Choroid plexus epithelial cell (primary cell): ENCODE data around the gene NUBPL.

Source experiments
- DNase-seq: peaks from one replicate; pipeline ENCODE4 v3.0.0-alpha.2; 2010; ENCODE audit warnings: low read depth
- H3K4me3 ChIP-seq: 2 replicates; pipeline ENCODE4 v1.5.1; 2011; ENCODE audit warnings: low read depth, mild to moderate bottlenecking, control low read depth, low read length, moderate library complexity
- CTCF ChIP-seq: conservative IDR thresholded peaks from 2 replicates; pipeline ENCODE4 v1.5.1; 2011; ENCODE audit warnings: low read depth, mild to moderate bottlenecking, control low read depth, inconsistent platforms, low read length, moderate library complexity

NUBPL gene

GRCh38 chr14:31590206-31590605 lies 29.0 kb downstream of the NUBPL start:
- no peak for DNase-seq
- TF ChIP-seq CTCF: no peak
- no peak overlapping the region for H3K4me3 ChIP-seq

- no peak for DNase-seq
- H3K4me3 ChIP-seq: no peak overlapping the region
Observed at GRCh38 chr14:31592122-31592521, 30.9 kb downstream of the NUBPL start.

GRCh38 chr14:31592631-31593030 lies 31.4 kb downstream of the NUBPL start:
- TF ChIP-seq CTCF: no peak
- peak; percentile 22 for DNase-seq
- H3K4me3 ChIP-seq: no peak overlapping the region

More at GRCh38 chr14:31592122-31592521, 30.9 kb downstream of the NUBPL start:
- no peak for TF ChIP-seq CTCF

- TF ChIP-seq CTCF: no peak
- peak; percentile 25 for DNase-seq
- H3K4me3 ChIP-seq: no peak overlapping the region
Observed at GRCh38 chr14:31596342-31597095, 35.3 kb downstream of the NUBPL start.

- TF ChIP-seq CTCF: no peak
- no peak overlapping the region for H3K4me3 ChIP-seq
- DNase-seq: no peak
Observed at GRCh38 chr14:31605702-31606101, 44.5 kb downstream of the NUBPL start.

GRCh38 chr14:31611778-31612433 lies 50.7 kb downstream of the NUBPL start:
- no peak for TF ChIP-seq CTCF
- DNase-seq: no peak
- H3K4me3 ChIP-seq: no peak overlapping the region
